HG02970 (cell line): ENCODE results near the gene RAB10.
"Not testable (repeated sequence)": the region's sequence is repeated elsewhere in the genome, so short reads cannot be mapped to it uniquely, and the experiment has no call there.

Experiments
- ATAC-seq: cut with Tn5 transposase; IDR thresholded peaks from one replicate; pipeline ENCODE4 v1.9.1; 2021; ENCODE audit warnings: mild to moderate bottlenecking, moderate library complexity, moderate number of reproducible peaks; ENCODE audit not compliant: unreplicated experiment, low FRiP score

Gene RAB10

DNA sequence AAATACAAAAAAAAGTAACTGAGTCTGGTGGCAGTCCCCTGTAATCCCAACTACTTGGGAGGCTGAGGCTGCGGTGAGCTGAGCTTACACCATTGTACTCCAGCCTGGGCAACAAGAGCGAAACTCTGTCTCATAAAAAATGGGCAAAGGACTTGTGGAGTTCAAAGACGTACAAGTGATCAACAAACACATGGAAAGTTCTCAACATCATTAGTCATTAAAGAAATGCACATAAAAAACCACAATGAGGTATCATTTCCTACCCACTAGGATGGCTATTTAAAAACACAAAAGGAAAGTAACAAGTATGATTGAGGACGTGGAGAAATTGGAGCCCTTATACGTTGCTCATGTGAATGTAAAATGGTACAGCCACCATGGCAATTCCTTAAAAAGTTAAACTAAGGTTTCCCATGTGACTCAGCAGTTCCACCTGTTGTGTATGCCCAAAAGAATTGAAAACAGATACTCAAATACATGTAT is 52.3 kb downstream of the RAB10 start:
- no peak for ATAC-seq

DNA sequence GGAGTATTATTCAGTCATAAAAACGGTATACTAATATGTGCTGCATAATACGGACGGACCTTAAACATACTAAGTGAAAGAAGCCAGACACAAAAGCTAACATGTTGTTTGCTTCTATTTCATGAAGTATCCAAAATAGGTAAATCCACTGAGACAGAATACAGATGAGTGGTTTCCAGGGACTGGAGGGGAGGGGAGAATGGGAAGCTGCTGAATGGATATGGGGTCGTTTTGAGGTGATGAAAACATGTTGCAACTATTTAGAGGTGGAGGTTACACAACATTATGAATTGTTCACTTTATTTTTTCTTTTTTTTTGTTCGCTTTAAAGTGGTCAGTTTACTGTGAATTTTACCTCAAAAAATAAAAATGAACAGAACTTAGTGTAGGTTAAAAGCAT is 52.9 kb downstream of the RAB10 start:
- ATAC-seq = no peak

DNA sequence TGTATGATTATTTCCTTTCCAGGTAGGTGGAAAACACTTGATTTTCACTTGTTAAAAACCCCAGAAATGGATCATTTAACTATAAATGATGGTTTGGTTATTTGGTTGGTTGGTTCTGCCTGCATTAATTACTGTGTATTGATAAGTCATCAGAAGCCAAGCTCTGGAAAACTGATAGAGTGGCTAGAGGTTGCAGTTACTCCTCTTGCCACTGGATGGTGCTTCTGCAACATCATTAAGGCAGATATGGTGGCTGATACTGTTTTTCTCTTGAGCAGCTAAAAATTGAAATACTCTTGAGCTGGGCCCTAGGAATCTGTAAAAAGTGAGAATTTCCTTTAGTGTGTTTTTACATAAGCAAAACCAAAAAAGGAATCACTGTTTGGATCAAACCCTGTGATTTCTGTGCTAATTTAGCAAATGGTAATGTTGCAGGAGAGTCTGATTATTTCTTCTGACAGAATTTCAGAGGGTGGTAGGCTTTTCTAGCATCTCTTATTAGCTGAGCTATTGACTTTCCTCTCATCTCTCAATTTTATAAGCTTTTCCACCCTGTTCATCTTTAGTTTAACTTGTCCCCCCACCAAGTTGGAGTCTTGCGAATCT is 54.3 kb downstream of the RAB10 start:
- ATAC-seq = no peak

DNA sequence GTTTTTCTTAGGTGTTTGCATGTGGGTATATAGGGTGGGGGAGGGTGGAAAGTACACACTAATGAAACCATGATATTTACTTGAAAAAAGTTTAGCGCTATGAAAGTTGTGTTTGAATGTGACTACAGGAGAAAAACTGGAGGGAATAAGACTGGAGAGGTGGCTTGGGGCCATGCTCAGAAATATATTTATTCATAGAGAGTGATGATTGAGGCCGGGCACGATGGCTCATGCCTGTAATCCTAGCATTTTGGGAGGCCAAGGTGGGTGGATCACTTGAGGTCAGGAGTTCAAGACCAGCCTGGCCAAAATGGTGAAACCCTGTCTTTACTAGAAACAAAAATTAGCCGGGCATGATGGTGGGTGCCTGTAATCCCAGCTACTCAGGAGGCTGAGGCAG is 55.0 kb downstream of the RAB10 start:
- not testable (repeated sequence) for ATAC-seq

DNA sequence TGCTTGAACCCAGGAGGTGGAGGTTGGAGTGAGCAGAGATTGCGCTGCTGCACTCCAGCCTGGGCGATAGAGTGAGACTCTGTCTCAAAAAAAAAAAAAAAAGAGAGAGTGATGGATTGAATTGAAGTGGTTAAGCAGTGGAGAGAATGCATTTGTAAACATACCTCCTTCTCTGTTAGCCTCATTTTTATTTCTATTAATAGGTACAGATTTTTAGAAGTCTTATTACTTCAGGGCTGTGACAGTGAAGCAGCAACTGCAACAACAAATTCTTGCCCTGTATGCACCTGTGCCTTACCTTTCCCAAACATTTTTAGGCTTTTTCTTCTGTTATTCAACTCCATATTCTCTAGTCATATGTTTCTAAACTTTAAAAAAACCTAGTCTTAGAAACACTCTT is 55.5 kb downstream of the RAB10 start:
- no peak for ATAC-seq

DNA sequence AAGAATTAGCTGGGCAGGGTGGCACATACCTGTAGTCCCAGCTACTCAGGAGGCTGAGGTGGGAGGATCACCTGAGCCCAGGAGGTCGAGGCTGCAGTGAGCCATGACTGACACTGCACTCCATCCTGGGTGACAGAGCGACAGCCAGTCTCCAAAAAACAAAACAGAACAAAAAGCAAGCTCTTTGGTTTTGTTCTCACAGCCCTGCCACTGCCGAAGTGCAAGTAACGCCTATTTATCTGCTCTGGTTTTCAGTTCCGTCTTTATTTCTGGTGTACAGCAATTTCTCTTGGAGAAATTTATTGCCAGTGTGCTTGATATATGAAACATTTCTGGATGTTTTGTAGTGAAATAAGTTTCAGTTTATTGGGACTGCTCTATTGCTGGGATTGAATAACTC is 61.9 kb downstream of the RAB10 start:
- no peak for ATAC-seq

DNA sequence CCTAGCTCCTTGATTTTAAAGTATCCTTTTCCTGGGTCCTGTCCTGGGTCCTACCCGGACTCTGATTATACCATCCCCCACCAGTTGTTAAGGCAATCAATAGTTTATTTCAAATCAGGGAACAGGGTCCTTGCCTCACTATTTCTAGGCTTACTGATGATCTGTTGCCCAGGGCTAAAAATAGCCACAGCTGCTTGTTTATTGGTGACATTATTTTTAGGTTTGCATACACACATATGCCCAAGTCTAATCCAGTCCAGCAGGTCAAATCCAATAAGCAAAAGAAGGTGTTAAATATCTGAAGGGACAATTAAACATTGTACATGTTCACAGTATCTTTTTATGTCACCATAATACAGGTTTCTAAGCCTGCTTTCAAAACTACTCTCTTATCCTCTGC is 66.0 kb downstream of the RAB10 start:
- ATAC-seq = no peak

DNA sequence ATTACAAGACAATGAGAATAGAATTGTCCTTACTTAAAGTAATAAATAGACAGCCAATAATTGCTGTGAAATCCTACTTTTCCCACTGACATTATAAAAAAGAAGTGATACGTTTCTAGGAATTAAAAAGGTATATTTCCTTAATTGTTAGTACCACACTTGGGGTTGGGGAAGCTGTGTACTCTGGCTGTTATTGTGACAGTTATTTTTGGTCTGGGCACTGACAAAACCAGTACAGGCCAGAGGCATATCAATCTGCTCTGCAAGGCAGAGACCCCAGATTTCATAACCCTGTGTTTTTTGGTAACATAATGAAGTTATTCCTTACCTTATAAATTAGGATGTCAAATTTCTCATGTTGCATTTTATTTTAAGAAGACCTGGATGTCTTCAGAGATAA is 66.5 kb downstream of the RAB10 start:
- ATAC-seq = no peak

DNA sequence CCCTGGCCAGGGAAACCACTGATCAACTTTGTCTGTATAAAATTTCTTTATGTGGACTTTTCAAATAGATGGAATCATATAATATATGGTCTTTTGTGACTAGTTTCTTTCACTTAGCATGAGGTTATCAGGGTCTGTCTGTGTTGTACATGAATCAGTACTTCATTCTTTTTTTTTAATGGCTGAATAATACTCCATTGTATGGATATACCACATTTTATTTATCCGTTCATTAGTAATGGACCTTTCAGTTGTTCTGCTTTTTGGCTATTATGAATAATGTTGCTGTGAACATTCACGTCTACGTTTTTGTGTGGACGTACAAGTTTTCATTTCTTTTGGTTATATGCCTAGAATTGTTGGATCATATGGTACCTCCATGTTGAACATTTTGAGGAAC is 69.9 kb downstream of the RAB10 start:
- ATAC-seq = no peak

DNA sequence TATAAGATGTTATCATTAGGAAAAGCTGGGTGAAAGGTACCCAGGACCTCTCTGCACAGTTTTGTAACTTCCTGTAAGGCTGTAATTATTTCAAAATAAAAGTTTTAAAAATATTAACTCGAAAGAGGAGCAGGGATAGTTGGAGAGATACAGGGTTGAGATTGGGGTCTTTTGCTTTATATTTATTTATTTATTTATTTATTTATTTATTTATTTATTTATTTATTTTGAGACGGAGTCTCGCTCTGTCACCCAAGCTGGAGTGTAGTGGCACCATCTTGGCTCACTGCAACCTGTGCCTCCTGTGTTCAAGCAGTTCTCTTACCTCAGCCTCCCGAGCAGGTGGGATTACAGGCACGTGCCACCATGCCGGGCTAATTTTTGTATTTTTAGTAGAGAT is 74.8 kb downstream of the RAB10 start:
- not testable (repeated sequence) for ATAC-seq

DNA sequence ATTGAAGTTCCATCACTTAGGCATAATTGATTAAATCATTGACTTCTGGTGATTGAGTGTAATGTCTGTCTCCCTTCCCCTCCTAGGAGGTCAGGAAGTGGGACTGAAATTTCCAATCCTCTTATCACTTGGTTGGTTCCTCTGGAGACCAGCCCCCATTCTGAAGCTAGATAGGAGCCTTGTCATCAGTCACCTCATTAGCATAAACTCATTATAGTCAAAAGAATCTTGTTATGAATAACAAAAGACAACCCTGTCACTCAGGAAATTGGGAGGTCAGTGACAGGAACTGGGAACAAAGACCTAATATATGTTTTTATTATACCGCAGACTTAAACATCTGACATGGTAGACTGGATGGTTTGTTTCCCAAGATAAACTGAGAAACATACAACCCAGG is 78.3 kb downstream of the RAB10 start:
- ATAC-seq = no peak

DNA sequence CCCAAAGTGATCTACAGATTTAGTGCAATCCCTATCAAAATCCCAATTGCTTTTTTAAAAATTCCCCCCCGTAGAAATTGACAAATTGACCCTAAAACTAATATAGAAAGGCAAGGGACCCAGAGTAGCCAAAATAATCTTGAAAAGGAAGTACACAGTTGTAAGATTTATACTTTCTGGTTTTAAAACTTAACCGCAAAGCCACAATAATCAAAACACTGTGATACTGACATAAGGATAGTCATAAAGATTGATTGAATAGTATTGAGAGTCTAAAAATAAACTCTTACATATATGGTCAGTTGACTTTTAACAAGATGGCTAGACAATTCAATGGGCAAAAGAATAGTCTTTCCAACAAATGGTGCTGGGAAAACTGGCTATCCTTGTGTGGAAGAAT is 80.3 kb downstream of the RAB10 start:
- ATAC-seq = no peak

DNA sequence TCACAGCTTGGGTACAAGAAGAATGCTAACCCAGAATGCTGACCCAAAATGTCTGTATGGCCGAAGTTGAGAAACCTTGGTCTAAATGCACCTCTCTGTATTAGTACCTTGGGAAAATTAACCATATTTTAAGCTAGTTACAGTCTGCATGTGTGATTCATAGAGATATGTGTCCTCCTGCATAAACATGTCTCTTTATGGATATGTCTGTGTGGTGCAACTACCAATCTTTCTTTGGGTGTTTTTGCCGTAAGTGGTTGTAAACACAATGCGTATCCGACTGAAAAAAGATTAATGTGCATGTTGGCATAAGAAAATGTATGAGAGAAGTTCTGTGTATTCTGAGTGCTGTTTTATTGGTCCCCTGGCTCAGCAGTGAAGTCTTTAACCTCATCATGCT is 84.8 kb downstream of the RAB10 start:
- ATAC-seq = no peak

DNA sequence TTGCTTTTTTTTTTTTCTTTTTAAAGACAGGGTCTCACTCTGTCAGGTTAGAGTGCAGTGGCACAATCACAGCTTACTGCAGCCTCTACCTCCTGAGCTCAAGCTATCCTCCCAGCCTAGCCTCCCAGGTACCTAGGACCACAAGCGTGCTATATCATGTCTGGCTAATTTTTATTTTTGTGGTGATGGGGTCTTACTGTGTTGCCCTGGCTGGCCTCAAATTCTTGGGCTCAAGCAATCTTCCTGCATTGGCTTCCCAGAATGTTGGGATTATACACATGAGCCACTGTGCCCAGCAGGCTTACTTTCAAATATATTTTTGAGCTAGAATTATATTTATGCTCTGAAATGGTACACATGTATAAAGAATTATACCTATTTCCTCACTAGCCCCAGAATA is 85.6 kb downstream of the RAB10 start:
- ATAC-seq = no peak

DNA sequence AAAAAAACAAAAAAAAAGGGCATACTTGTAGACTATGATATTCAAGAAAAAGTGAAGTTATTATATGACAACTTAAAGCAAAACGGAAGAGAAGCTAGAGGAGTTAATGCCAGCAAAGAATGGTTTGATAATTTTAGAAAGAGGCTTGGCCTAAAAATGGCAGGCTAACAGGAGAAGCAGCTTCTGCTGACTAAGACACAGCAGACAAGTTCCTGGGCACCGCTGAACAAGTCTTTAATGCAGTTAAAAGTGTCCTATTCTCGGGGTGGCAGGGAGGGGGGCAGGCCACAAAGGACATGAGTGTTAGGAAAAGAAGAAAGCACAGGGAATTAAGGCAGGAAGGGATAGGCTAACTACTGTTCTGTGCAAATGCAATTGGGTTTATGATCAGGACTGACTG is 88.7 kb downstream of the RAB10 start:
- ATAC-seq = no peak

DNA sequence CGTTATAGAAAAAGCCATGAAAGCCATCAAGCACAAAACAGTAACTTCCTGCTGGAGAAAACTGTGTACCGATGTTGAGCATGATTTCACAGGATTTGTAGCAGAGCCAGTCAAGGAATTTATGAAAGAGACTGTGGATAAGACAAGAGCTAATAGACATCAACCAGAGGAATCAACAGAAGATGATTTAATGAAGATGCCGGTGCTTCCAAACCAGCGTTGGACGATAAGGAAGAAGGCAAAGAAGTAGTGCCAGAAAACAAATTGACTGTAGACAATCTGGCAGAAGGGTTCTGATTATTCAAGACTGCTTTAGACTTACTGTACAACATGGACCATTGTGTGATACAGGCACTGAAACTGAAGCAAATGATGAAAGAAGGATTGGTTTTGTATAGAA is 89.5 kb downstream of the RAB10 start:
- no peak for ATAC-seq

DNA sequence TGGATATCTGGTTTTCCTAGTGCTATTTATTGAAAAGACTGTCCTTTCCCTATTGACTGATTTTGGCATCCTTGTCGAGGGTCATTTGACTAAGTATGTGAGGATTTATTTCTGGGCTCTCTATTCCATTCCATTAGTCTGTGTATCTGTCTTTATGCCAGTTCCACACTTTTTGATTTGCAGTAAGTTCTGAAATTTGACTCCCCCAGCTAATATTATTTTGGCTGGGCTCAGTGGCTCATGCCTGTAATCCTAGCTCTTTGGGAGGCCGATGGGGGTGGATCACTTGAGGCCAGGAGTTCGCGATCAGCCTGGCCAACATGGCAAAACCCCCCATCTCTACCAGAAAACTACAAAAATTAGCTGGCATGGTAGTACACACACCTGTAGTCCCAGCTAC is 92.2 kb downstream of the RAB10 start:
- ATAC-seq = no peak

DNA sequence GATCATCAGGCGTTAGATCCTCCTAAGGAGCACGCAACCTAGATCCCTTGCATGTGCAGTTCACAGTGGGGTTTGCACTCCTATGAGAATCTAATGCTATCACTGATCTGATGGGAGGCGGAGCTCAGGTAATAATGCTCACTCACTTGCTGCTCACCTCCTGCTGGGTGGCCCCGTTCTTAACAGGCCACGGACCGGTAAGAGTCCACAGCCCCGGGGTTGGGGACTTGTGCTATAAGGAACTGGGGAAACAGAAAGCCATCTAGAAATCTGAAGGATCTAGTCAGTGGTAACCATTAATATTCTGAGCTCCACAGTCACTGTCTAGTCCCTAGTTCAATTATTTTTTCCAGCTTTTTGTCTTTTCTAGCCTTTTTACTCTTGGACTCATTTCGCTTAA is 94.3 kb downstream of the RAB10 start:
- ATAC-seq = no peak

DNA sequence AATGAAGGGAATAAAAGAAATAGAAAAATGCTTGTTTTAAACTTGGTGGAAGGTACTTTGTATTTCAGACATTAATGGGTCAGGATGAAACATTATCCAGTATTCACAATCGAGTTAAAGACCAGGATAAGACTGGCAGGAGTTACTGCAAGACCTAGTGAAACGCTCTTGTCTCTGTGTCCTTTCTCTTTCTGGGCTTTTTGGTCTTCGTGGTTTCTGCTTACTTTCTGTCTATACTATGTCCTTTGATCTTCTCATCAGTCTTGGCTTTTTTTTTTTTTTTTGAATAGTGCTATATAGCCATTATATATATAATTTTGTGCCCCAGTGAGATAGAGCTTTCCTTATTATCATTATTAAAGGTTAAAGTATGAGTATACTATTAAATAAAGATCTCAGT is 96.9 kb downstream of the RAB10 start:
- ATAC-seq = no peak

DNA sequence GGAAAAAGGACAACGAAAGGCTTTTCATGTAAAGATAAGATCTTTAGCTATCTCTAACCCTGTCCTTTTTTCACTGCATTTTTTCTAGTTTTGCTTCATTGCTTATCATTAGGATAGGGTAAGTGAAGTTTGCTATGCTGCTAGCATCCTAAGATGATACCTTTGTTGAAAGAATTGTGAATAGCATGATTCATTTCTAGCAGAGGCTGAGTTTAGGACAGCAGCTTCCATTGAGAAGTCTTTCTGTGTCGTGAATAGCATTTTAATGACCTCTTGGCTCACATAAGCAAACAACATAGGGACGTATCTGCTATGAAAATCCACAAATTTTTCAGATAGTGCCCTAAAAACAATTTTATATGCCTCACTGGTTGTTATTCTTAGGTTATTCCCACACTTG is 102.6 kb downstream of the RAB10 start:
- ATAC-seq = no peak

DNA sequence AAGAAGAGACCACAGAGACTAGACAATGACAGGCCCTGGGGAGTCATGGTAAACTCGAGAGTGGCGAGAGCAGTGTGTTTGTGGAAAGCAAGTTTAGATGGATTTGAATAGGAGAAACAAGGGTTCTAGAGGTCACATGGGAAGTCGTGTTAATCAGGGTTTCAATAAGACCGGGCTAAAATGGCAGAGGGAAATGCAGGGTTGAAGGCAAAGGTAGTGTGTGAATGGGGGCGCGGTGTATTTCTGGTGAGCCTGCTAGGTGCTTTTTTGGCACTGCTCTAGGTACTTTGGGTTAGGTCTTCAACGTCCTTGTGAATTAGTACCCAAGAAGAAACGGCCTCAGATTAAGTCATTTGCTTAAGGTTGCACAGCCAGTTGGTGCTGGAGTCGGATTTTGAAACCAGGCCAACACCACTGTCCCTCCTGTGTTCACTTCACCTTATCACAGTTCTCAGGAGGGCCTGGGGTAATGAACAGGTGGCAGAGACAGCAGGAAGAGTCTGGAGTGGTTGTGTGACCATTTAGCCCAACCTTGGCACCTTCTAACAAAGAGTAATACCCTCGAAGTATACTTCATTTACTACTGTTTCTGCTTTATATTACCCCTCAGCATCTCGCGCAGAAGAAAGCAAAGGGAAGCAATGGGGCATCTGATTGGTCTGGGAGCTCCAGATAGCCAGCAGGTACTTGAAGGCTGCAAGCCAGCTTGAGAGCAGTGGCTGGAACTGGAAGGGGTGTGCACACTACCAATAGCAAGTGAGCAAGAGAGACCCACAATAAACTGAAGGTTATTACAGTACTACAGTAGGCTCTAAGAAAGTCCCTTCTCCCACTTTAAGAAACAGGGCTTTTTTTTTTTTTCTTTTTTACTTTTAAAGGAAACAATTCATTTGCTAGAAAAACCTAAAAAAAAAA is 105.6 kb downstream of the RAB10 start:
- no peak for ATAC-seq

DNA sequence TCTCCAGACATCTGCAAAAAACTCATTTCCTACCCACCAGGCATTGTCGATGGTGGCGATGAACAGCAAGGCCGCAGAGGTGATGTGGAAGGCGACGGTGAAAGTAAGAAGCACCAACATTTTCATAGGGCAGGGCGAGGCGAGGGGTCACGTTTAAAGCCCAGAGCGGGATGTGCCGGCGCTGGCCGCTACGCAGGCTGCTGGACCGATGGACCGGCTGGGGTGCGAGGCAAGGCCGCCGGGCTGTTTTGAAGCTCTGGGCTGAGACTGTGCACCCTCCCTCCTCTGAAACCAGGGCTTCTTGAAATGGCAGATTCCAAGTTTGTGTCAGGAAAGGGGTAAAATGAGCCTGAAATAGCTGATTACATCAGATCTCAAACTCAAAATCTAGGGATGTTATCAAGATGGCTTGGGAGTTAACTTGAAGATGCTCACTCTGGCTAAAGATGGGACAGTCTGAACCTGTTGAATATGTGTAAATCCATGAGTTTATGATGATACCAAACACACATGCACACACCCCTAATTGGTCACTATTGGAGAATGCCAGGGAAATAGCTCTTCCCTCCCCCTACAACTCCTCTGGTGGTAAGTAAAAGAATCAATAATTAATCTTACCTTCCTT is 107.4 kb downstream of the RAB10 start:
- no peak for ATAC-seq
